GM23338 (cell line): Measurements from ENCODE around the gene EED. TPM values are rescaled to one million over a fixed set of nuclear protein-coding genes. Genes with fewer than 3 reads are reported as not detected.

Experiments used
- ATAC-seq: fragments of 200-7000 bp; cut with Tn5 transposase; 3 replicates; pipeline ENCODE4 v1.9.1; 2020
- DNase-seq: peaks from one replicate; pipeline ENCODE4 v3.0.0-alpha.2; 2015; ENCODE audit warnings: low spot score
- H2AFZ ChIP-seq: fragments of 200-600 bp; sonication (generic); 2 replicates; pipeline ENCODE4 v1.8.0; 2016; ENCODE audit warnings: antibody characterized with exemption, mild to moderate bottlenecking, moderate library complexity
- H3F3A ChIP-seq: fragments of 200-600 bp; sonication (generic); replicated peaks from 2 replicates; pipeline ENCODE4 v1.8.0; 2017; ENCODE audit warnings: antibody characterized with exemption, mixed run types, low read depth
- H3K27ac ChIP-seq: fragments of 200-600 bp; sonication (generic); 2 replicates; pipeline ENCODE4 v1.6.1; 2016; ENCODE audit warnings: low read depth
- H3K27me3 ChIP-seq: fragments of 200-600 bp; sonication (generic); 2 replicates; pipeline ENCODE4 v1.8.0; 2016; ENCODE audit warnings: mild to moderate bottlenecking, mixed run types, moderate library complexity; ENCODE audit not compliant: insufficient read depth
- H3K36me3 ChIP-seq: fragments of 200-600 bp; sonication (generic); 2 replicates; pipeline ENCODE4 v1.8.0; 2016; ENCODE audit warnings: mild to moderate bottlenecking; ENCODE audit not compliant: insufficient read depth
- H3K4me1 ChIP-seq: fragments of 200-600 bp; sonication (generic); 2 replicates; pipeline ENCODE4 v1.8.0; 2016; ENCODE audit warnings: mild to moderate bottlenecking, moderate library complexity; ENCODE audit not compliant: insufficient read depth
- H3K4me2 ChIP-seq: fragments of 200-600 bp; sonication (generic); 2 replicates; pipeline ENCODE4 v1.7.1; 2017; ENCODE audit warnings: mixed run types
- H3K4me3 ChIP-seq: fragments of 200-600 bp; sonication (generic); 2 replicates; pipeline ENCODE4 v1.6.1; 2016; ENCODE audit warnings: mixed run types
- H3K79me2 ChIP-seq: fragments of 200-600 bp; sonication (generic); replicated peaks from 2 replicates; pipeline ENCODE4 v1.8.0; 2017; ENCODE audit warnings: mild to moderate bottlenecking; ENCODE audit not compliant: insufficient read depth
- H3K9me2 ChIP-seq: fragments of 200-600 bp; sonication (generic); 2 replicates; pipeline ENCODE4 v1.8.0; 2017; ENCODE audit not compliant: insufficient read depth
- H4K20me1 ChIP-seq: fragments of 200-600 bp; sonication (generic); replicated peaks from 2 replicates; pipeline ENCODE4 v1.8.0; 2017; ENCODE audit warnings: mild to moderate bottlenecking; ENCODE audit not compliant: insufficient read depth
- H3K27ac Mint-ChIP-seq: 2 replicates; pipeline ENCODE4 v1.8.0; 2020; ENCODE audit warnings: inconsistent platforms, mild to moderate bottlenecking, moderate library complexity, mixed read lengths
- H3K27me3 Mint-ChIP-seq: 3 replicates; pipeline ENCODE4 v1.8.0; 2022; ENCODE audit warnings: low read depth, mild to moderate bottlenecking, moderate library complexity, mixed read lengths, inconsistent platforms; ENCODE audit not compliant: insufficient read depth, poor library complexity
- H3K36me3 Mint-ChIP-seq: 3 replicates; pipeline ENCODE4 v1.8.0; 2021; ENCODE audit warnings: low read depth, mild to moderate bottlenecking, inconsistent platforms, moderate library complexity, mixed read lengths
- H3K4me1 Mint-ChIP-seq: 3 replicates; pipeline ENCODE4 v1.8.0; 2020; ENCODE audit warnings: mild to moderate bottlenecking, inconsistent platforms, mixed read lengths
- H3K4me3 Mint-ChIP-seq: 3 replicates; pipeline ENCODE4 v1.8.0; 2021; ENCODE audit warnings: moderate library complexity, mild to moderate bottlenecking, inconsistent platforms, mixed read lengths
- H3K9me3 Mint-ChIP-seq: 3 replicates; pipeline ENCODE4 v1.8.0; 2020; ENCODE audit warnings: moderate library complexity, mild to moderate bottlenecking, inconsistent platforms, mixed read lengths
- EZH2 ChIP-seq: fragments of 200-600 bp; sonication (generic); IDR thresholded peaks from one replicate; pipeline ENCODE4 v1.8.0; 2017; ENCODE audit warnings: antibody characterized with exemption, mild to moderate bottlenecking, low read depth; ENCODE audit not compliant: unreplicated experiment
- JUNB ChIP-seq: IDR thresholded peaks from one replicate; pipeline ENCODE4 v1.6.1; 2016; ENCODE audit warnings: antibody characterized with exemption; ENCODE audit not compliant: unreplicated experiment
- polyA plus RNA-seq: library from polyadenylated mRNA; unstranded; fragments of >200 nt; fragmentation: Nextera tagmentation; extraction: Ambion mirVana; gene quantifications from 2 replicates; pipeline ENCODE4 v1.2.1, GENCODE V29; 2016
- total RNA-seq: library from RNA; depleted of rRNA; stranded (reverse); fragments of >200 nt; shearing (Covaris generic); gene quantifications from 2 replicates; pipeline ENCODE4 v1.2.3, GENCODE V29; 2014
- TF ChIP-seq, protein P1 (sequence below): fragments of 250-450 bp; sonication (Bioruptor Pico); IDR thresholded peaks from 2 replicates; pipeline ENCODE4 v1.5.0; 2020; ENCODE audit warnings: mild to moderate bottlenecking, moderate library complexity
- TF ChIP-seq, protein P2 (sequence below), 2 experiments: fragments of 200-600 bp in 1 of 2; sonication (generic) in 1 of 2; conservative IDR thresholded peaks; 2 replicates each; pipeline versions ENCODE4 v1.5.1 to v1.6.1; 2016 to 2017; ENCODE audit warnings: antibody characterized with exemption in 2 of 2, low read depth in 2 of 2, mild to moderate bottlenecking in 2 of 2, moderate library complexity in 1 of 2

Gene EED
- total and polyA plus RNA-seq, 2 experiments from 2014 or later, result 26.7 to 29.7 TPM

DNA sequence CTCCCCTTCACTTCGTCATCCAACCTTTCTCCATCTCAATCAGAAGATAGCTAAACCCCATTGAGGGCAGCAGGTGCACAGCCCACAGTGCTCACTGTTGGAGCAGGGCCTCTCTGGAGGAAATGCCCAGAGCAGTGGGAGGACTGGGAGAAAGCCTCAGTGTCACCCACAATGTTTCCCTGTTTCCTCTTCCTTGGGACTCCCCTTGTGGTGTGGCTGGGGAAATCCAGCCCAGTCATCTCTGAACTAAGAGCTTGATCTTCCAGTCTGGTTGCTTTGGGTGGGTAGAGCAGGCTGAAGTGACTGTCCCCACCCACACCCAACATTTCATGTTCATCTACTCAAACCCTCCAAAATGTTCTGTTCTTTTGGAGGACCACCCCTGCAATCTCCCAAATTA is 29.8 kb upstream of the EED start (continued):
- TF ChIP-seq, protein P1, sequence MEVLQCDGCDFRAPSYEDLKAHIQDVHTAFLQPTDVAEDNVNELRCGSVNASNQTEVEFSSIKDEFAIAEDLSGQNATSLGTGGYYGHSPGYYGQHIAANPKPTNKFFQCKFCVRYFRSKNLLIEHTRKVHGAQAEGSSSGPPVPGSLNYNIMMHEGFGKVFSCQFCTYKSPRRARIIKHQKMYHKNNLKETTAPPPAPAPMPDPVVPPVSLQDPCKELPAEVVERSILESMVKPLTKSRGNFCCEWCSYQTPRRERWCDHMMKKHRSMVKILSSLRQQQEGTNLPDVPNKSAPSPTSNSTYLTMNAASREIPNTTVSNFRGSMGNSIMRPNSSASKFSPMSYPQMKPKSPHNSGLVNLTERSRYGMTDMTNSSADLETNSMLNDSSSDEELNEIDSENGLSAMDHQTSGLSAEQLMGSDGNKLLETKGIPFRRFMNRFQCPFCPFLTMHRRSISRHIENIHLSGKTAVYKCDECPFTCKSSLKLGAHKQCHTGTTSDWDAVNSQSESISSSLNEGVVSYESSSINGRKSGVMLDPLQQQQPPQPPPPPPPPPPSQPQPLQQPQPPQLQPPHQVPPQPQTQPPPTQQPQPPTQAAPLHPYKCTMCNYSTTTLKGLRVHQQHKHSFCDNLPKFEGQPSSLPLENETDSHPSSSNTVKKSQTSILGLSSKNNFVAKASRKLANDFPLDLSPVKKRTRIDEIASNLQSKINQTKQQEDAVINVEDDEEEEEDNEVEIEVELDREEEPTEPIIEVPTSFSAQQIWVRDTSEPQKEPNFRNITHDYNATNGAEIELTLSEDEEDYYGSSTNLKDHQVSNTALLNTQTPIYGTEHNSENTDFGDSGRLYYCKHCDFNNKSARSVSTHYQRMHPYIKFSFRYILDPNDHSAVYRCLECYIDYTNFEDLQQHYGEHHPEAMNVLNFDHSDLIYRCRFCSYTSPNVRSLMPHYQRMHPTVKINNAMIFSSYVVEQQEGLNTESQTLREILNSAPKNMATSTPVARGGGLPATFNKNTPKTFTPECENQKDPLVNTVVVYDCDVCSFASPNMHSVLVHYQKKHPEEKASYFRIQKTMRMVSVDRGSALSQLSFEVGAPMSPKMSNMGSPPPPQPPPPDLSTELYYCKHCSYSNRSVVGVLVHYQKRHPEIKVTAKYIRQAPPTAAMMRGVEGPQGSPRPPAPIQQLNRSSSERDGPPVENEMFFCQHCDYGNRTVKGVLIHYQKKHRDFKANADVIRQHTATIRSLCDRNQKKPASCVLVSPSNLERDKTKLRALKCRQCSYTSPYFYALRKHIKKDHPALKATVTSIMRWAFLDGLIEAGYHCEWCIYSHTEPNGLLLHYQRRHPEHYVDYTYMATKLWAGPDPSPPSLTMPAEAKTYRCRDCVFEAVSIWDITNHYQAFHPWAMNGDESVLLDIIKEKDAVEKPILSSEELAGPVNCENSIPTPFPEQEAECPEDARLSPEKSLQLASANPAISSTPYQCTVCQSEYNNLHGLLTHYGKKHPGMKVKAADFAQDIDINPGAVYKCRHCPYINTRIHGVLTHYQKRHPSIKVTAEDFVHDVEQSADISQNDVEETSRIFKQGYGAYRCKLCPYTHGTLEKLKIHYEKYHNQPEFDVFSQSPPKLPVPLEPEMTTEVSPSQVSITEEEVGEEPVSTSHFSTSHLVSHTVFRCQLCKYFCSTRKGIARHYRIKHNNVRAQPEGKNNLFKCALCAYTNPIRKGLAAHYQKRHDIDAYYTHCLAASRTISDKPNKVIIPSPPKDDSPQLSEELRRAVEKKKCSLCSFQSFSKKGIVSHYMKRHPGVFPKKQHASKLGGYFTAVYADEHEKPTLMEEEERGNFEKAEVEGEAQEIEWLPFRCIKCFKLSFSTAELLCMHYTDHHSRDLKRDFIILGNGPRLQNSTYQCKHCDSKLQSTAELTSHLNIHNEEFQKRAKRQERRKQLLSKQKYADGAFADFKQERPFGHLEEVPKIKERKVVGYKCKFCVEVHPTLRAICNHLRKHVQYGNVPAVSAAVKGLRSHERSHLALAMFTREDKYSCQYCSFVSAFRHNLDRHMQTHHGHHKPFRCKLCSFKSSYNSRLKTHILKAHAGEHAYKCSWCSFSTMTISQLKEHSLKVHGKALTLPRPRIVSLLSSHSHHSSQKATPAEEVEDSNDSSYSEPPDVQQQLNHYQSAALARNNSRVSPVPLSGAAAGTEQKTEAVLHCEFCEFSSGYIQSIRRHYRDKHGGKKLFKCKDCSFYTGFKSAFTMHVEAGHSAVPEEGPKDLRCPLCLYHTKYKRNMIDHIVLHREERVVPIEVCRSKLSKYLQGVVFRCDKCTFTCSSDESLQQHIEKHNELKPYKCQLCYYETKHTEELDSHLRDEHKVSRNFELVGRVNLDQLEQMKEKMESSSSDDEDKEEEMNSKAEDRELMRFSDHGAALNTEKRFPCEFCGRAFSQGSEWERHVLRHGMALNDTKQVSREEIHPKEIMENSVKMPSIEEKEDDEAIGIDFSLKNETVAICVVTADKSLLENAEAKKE (CRISPR knock-in tag), result no peak
- no peak for TF ChIP-seq EZH2

DNA sequence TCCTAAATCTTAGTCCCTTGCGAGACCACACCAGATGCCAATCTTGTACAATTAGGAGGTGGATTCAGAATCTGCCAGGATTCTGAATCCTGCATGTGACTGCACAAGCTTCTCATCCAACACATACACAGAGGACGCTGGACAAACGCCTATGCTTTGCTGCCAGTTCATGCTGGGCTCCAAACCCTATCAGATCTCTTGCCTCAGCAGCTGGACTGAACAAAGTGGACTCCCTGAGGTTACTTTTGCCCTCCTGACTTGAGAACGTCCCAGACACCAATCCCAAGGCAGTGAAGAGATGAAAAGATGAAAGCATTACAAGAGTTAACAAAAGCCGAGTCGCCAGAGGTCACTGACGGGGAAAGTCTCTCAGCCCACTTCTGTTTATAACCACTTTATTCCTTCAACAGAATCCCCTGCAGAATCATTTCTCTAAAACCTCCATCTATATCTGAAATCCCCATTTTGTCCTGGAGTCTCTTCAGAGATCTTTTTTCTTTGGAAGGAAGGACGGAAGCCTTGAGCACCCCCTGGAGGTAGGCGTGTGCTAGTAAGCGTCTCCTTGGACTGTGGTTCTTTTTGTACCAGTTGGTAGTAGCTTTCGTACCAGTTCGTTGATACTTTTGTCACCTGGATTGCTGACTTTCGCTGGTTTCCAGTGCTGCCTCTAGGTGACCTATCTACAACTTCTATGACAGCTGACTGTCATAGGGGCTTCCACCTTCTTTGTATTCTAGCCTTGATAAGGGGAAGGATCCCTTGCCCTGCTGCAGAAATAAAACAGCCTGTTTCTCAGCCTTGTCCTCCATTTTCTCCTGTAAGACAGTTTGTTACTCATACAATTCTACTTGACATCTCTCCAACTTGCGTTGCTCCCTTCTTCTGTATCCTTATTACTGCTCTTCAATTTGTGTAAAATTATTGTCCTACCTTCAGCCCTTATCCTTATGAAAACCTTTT is 26.1 kb upstream of the EED start:
- Mint-ChIP-seq H3K9me3 (no peaks in the 10 kb centered on the region), H3K27me3 (peaks cover 1% of the 10 kb centered on the region), H3K27ac (no peak overlapping the region), H3K4me1 (peaks cover 2% of the 10 kb centered on the region; the same call in 2 of the 3 replicates), H3K36me3 (no peaks in the 10 kb centered on the region), H3K4me3 (peak overlapping the region; percentile 10; the same call in 2 of the 3 replicates)
- Histone ChIP-seq H3K36me3 (no peaks in the 10 kb centered on the region), H3K27me3 (no peaks in the 10 kb centered on the region), H3K4me3 (no peak overlapping the region), H3F3A (no peaks in the 10 kb centered on the region), H3K79me2 (no peaks in the 10 kb centered on the region), H3K4me1 (no peaks in the 10 kb centered on the region), H3K27ac (no peak overlapping the region), H3K9me2 (no peaks in the 10 kb centered on the region; the same call in 1 of the 2 replicates), H2AFZ (peak overlapping the region; percentile 98), H3K4me2 (no peak overlapping the region), H4K20me1 (no peaks in the 10 kb centered on the region)
- ATAC-seq (peak; percentile 95), DNase-seq (peak; percentile 91)
- no peak for TF ChIP-seq JUNB
- TF ChIP-seq, protein P2, sequence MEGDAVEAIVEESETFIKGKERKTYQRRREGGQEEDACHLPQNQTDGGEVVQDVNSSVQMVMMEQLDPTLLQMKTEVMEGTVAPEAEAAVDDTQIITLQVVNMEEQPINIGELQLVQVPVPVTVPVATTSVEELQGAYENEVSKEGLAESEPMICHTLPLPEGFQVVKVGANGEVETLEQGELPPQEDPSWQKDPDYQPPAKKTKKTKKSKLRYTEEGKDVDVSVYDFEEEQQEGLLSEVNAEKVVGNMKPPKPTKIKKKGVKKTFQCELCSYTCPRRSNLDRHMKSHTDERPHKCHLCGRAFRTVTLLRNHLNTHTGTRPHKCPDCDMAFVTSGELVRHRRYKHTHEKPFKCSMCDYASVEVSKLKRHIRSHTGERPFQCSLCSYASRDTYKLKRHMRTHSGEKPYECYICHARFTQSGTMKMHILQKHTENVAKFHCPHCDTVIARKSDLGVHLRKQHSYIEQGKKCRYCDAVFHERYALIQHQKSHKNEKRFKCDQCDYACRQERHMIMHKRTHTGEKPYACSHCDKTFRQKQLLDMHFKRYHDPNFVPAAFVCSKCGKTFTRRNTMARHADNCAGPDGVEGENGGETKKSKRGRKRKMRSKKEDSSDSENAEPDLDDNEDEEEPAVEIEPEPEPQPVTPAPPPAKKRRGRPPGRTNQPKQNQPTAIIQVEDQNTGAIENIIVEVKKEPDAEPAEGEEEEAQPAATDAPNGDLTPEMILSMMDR (conservative IDR thresholded peaks at IDR 0.05; ENCODE audit: low read depth in 2 of 2), result peak; percentile 83 to 93
